A549 (cell line): ENCODE measurements around the gene PLEKHM2. TPM values are rescaled to one million over a fixed set of nuclear protein-coding genes. Genes with fewer than 3 reads are reported as not detected.

Experiments
- ATAC-seq, 2 experiments: fragments of 200-7000 bp in 1 of 2; fragments of >200 bp in 1 of 2; cut with Nextera tagmentation in 1 of 2; cut with Tn5 transposase in 1 of 2; 3 replicates each; pipeline versions ENCODE4 v1.8.0 to v1.9.1; 2018 to 2020; ENCODE audit warnings: mild to moderate bottlenecking in 1 of 2, moderate library complexity in 1 of 2
- CTCF ChIA-PET: fragments of 300-600 bp; sonication (Branson Sonifier 250); formaldehyde crosslinking; extraction: SDS; loops from one replicate; lab custom pipeline; 2021; ENCODE audit warnings: antibody characterized with exemption, inconsistent platforms; lab: Yijun Ruan, JAX
- POLR2A ChIA-PET: fragments of 350-600 bp; formaldehyde crosslinking; extraction: SDS; loops from one replicate; lab custom pipeline; 2021; ENCODE audit warnings: antibody characterized with exemption, inconsistent platforms; lab: Yijun Ruan, JAX
- DNase-seq, 2 experiments: peaks; one replicate each; pipeline versions ENCODE4 v3.0.0 to v3.0.0-alpha.2; 2011 to 2016; ENCODE audit warnings: low read depth in 1 of 2, low spot score in 1 of 2
- FAIRE-seq: peaks from 2 replicates; lab custom pipeline; 2011; peaks lifted over from hg19 to GRCh38; lab: Jason Lieb, UNC
- H3K27ac ChIP-seq, 2 experiments: fragments of >200 bp; sonication (Bioruptor Twin); formaldehyde crosslinking; 3 replicates each; pipeline ENCODE4 v1.5.1; 2016 to 2017
- H3K4me1 ChIP-seq: fragments of >200 bp; sonication (Bioruptor Twin); formaldehyde crosslinking; 3 replicates; pipeline ENCODE4 v1.6.1; 2016
- H3K4me2 ChIP-seq: fragments of >200 bp; sonication (Bioruptor Twin); formaldehyde crosslinking; 3 replicates; pipeline ENCODE4 v1.6.1; 2016
- H3K4me3 ChIP-seq: fragments of >200 bp; sonication (Bioruptor Twin); formaldehyde crosslinking; 3 replicates; pipeline ENCODE4 v1.5.1; 2016
- H3K9me3 ChIP-seq: fragments of >200 bp; sonication (Bioruptor Twin); formaldehyde crosslinking; 3 replicates; pipeline ENCODE4 v1.6.1; 2016
- CBX8 ChIP-seq: fragments of 200-600 bp; sonication (generic); IDR thresholded peaks from 2 replicates; pipeline ENCODE4 v1.6.1; 2016
- CHD2 ChIP-seq: fragments of 150-350 bp; IDR thresholded peaks from 2 replicates; pipeline ENCODE4 v1.6.1; 2014; ENCODE audit warnings: low read length; ENCODE audit not compliant: partially characterized antibody
- MAX ChIP-seq: IDR thresholded peaks from 2 replicates; pipeline ENCODE4 v1.6.1; 2012
- MAZ ChIP-seq: fragments of 150-350 bp; IDR thresholded peaks from 2 replicates; pipeline ENCODE4 v1.6.1; 2014; ENCODE audit warnings: antibody characterized with exemption, low read depth, low read length, borderline replicate concordance
- MYC ChIP-seq: IDR thresholded peaks from 2 replicates; pipeline ENCODE4 v1.6.1; 2012; ENCODE audit warnings: mild to moderate bottlenecking, inconsistent platforms, low read length, improper control_type of control experiment, borderline replicate concordance
- POLR2A ChIP-seq: IDR thresholded peaks from 2 replicates; pipeline ENCODE4 v1.6.1; 2012; ENCODE audit warnings: mild to moderate bottlenecking, low read length
- RAD21 ChIP-seq, 2 experiments: fragments of >200 bp in 1 of 2; sonication (Bioruptor Twin) in 1 of 2; formaldehyde crosslinking in 1 of 2; IDR thresholded peaks in 1 of 2; conservative IDR thresholded peaks in 1 of 2; 2 replicates in 1 of 2; 3 replicates in 1 of 2; pipeline ENCODE4 v1.6.1; 2012 to 2018; ENCODE audit warnings: inconsistent platforms in 1 of 2
- REST ChIP-seq: fragments of 200-600 bp; sonication (generic); IDR thresholded peaks from 2 replicates; pipeline ENCODE4 v1.6.1; 2016; ENCODE audit warnings: antibody characterized with exemption, mild to moderate bottlenecking, moderate library complexity
- WGBS: methylation state at CpG from one replicate; pipeline ENCODE4 v1.1.6; 2017; ENCODE audit errors: missing lambda C conversion rate; 5-methylcytosine and 5-hydroxymethylcytosine counted together
- polyA plus RNA-seq, 4 experiments: library from polyadenylated mRNA; depleted of rRNA in 3 of 4; stranded (reverse); fragments of >200 nt; fragmentation: RNase III in 1 of 4; extraction: RNeasy Plus Mini Kit Qiagen cat#74134 plus additional on column Dnase treatment in 1 of 4; gene quantifications; 2 replicates in 3 of 4; 3 replicates in 1 of 4; pipeline ENCODE4 v1.2.3, GENCODE V29; 2011 to 2017
- TF ChIP-seq, protein P1 (sequence below): fragments of 250-450 bp; sonication (Bioruptor Pico); IDR thresholded peaks from 2 replicates; pipeline ENCODE4 v1.5.0; 2021; ENCODE audit warnings: mild to moderate bottlenecking, moderate library complexity, borderline replicate concordance
- TF ChIP-seq, protein P2 (sequence below): IDR thresholded peaks from 2 replicates; pipeline ENCODE4 v1.6.1; 2012
- TF ChIP-seq, protein P3 (sequence below): fragments of >200 bp; sonication (Bioruptor Twin); formaldehyde crosslinking; IDR thresholded peaks from 3 replicates; pipeline ENCODE4 v1.5.1; 2016

PLEKHM2 gene
- polyA plus RNA-seq, 2 of the 4 experiments (the other 2 are of a cell fraction): 14.7 to 21.5 TPM

DNA sequence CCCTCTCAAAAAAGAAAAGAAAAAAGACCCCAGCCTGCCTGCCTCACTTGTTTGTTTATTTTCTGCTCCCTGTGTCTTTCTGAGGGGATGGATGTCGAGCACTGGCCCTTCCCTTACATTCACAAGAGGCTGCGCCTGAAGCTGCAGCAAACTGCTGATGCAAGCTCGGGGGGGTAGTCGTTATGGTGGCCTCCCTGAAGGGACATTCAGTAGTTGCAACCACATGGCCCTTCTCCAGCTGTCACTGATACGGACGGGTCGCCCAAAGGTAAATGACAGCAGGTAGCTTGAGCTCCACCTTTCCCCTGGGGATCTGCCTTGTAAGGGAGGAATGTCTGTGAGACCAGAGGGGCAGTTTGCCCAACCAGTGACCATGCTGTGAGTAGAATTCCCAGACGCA is 17.7 kb downstream of the PLEKHM2 start:
- H3K4me2 ChIP-seq: no peak overlapping the region
- DNase-seq (no peak), ATAC-seq (no peak), FAIRE-seq (no peak)
- ChIA-PET CTCF (interaction anchor here (1.1 to 1.2 kb wide), 2 partner anchors 40 to 175 kb away, joined by 3 read pairs; partner anchors contain the start of gene DNAJC16), POLR2A (no interaction called here)
- H3K9me3 ChIP-seq: no peaks in the 10 kb centered on the region
- no peak overlapping the region for H3K27ac ChIP-seq
- WGBS: 91% methylated on average over 8 of the region's 8 CpGs
- 0 out of 3 replicates have a peak, but pooled peaks cover 4% of the 10 kb centered on the region for H3K4me1 ChIP-seq
- H3K4me3 ChIP-seq: no peak overlapping the region
- TF ChIP-seq MYC: no peak
- no peak for TF ChIP-seq MAZ
- TF ChIP-seq MAX: no peak
- no peak for TF ChIP-seq CHD2
- no peak for TF ChIP-seq CBX8
- TF ChIP-seq, protein P1, sequence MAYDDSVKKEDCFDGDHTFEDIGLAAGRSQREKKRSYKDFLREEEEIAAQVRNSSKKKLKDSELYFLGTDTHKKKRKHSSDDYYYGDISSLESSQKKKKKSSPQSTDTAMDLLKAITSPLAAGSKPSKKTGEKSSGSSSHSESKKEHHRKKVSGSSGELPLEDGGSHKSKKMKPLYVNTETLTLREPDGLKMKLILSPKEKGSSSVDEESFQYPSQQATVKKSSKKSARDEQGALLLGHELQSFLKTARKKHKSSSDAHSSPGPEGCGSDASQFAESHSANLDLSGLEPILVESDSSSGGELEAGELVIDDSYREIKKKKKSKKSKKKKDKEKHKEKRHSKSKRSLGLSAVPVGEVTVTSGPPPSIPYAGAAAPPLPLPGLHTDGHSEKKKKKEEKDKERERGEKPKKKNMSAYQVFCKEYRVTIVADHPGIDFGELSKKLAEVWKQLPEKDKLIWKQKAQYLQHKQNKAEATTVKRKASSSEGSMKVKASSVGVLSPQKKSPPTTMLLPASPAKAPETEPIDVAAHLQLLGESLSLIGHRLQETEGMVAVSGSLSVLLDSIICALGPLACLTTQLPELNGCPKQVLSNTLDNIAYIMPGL: no peak
- no peak for TF ChIP-seq REST
- TF ChIP-seq, protein P2, sequence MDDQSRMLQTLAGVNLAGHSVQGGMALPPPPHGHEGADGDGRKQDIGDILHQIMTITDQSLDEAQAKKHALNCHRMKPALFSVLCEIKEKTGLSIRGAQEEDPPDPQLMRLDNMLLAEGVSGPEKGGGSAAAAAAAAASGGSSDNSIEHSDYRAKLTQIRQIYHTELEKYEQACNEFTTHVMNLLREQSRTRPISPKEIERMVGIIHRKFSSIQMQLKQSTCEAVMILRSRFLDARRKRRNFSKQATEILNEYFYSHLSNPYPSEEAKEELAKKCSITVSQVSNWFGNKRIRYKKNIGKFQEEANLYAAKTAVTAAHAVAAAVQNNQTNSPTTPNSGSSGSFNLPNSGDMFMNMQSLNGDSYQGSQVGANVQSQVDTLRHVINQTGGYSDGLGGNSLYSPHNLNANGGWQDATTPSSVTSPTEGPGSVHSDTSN: no peak

GRCh38 chr1:15702722-15703550 is 18.8 kb downstream of the PLEKHM2 start:
- Histone ChIP-seq H3K4me1 (0 out of 3 replicates have a peak, but pooled peaks cover 4% of the 10 kb centered on the region), H3K4me2 (no peak overlapping the region), H3K27ac (no peak overlapping the region), H3K9me3 (no peaks in the 10 kb centered on the region), H3K4me3 (no peak overlapping the region)
- POLR2A ChIA-PET: no interaction called here
- CTCF ChIA-PET: interaction anchor here (1.1 to 1.4 kb wide), 3 partner anchors 35 to 176 kb away, joined by 3 to 4 read pairs (median 3); partner anchors contain the start of gene DNAJC16
- ATAC-seq (peak; percentile 85 to 91), FAIRE-seq (no peak), DNase-seq (peak in 1 of 2 experiments; percentile 33)
- 81% methylated on average over 12 of the region's 19 CpGs for WGBS
- TF ChIP-seq, protein P3, sequence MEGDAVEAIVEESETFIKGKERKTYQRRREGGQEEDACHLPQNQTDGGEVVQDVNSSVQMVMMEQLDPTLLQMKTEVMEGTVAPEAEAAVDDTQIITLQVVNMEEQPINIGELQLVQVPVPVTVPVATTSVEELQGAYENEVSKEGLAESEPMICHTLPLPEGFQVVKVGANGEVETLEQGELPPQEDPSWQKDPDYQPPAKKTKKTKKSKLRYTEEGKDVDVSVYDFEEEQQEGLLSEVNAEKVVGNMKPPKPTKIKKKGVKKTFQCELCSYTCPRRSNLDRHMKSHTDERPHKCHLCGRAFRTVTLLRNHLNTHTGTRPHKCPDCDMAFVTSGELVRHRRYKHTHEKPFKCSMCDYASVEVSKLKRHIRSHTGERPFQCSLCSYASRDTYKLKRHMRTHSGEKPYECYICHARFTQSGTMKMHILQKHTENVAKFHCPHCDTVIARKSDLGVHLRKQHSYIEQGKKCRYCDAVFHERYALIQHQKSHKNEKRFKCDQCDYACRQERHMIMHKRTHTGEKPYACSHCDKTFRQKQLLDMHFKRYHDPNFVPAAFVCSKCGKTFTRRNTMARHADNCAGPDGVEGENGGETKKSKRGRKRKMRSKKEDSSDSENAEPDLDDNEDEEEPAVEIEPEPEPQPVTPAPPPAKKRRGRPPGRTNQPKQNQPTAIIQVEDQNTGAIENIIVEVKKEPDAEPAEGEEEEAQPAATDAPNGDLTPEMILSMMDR: 0 out of 3 replicates have a peak, but pooled peaks have one; percentile 7
- TF ChIP-seq POLR2A (no peak), RAD21 (conservative IDR thresholded peaks at IDR 0.05 in 1 of 2, IDR thresholded peaks at IDR 0.05 in 1 of 2) (0 out of 5 replicates have a peak, but pooled peaks of 1 of the 2 experiments have one; percentile 16)
